AG10803 (cell line): ENCODE results near the gene UBC.
"Not testable (repeated sequence)": the region's sequence is repeated elsewhere in the genome, so short reads cannot be mapped to it uniquely, and the experiment has no call there.

ENCODE experiments used
- DNase-seq: peaks from one replicate; pipeline ENCODE4 v3.0.0; 2010; ENCODE audit warnings: low read depth
- H3K4me3 ChIP-seq: 2 replicates; pipeline ENCODE4 v1.5.1; 2011; ENCODE audit warnings: mild to moderate bottlenecking, low read length, control low read depth
- TF ChIP-seq, protein P1 (sequence below): conservative IDR thresholded peaks from 2 replicates; pipeline ENCODE4 v1.5.1; 2011; ENCODE audit warnings: mild to moderate bottlenecking, low read length, control low read depth, inconsistent platforms

UBC gene

DNA sequence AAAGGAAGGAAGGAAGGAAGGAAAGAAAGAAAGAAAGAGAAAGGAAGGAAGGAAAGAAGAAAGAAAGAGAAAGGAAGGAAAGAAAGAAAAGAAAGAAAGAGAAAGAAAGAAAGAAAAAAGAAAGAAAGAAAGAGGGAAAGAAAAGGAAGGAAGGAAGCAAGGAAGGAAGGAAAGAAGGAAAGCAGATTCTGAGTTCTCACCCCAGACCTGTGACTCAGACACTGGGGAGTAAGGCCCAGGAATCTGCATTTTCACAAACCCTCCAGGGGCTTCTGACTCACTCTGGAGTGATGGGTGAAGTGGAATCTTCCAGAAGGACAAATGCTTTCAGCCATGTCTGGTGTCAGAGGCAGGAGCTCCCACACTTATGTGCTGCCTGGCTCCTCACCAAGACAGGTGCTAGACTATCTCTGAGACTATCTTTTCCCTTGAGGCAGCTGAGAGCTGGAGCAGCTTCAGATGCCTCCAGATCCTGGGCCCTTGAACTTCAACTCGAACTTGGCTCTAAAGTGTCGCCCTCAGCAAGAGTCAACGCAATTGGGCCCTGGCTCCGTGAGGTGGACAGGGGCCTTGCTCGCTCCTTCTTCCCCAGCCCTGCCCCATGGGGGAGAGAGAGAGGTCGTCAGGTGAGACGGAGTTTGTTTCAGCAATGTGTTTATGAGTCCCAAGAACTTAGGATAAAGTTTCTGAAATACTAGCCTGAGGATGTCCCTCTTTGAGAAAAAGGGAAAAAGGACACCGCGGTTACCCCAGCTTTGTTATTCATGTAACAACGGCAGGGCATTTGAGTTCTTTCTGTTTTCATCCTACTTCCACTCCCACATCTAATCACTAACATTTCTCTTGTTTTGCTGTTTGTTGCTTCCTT is 31.0 kb downstream of the UBC start:
- H3K4me3 ChIP-seq: no peak overlapping the region
- DNase-seq: no peak
- TF ChIP-seq, protein P1, sequence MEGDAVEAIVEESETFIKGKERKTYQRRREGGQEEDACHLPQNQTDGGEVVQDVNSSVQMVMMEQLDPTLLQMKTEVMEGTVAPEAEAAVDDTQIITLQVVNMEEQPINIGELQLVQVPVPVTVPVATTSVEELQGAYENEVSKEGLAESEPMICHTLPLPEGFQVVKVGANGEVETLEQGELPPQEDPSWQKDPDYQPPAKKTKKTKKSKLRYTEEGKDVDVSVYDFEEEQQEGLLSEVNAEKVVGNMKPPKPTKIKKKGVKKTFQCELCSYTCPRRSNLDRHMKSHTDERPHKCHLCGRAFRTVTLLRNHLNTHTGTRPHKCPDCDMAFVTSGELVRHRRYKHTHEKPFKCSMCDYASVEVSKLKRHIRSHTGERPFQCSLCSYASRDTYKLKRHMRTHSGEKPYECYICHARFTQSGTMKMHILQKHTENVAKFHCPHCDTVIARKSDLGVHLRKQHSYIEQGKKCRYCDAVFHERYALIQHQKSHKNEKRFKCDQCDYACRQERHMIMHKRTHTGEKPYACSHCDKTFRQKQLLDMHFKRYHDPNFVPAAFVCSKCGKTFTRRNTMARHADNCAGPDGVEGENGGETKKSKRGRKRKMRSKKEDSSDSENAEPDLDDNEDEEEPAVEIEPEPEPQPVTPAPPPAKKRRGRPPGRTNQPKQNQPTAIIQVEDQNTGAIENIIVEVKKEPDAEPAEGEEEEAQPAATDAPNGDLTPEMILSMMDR: no peak

DNA sequence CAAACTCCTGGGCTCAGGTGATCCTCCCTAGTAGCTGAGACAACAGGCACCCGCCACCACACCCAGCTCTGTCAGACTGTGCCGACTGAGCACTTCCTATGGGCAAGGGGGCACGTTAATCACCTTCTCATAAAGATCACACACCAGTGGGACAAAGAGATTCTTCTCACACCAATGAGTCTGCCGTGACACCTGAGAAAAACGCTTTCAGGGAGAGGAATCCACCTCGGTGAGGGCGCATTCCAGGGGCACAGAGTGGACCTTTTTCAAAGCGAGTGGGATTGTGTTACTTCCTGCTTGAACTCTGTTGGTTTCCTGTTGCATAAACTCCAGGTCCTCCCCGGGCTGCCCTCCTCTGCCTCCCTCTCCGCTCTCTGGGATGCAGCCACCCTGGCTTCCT is 33.3 kb downstream of the UBC start:
- H3K4me3 ChIP-seq: no peak overlapping the region
- TF ChIP-seq, protein P1: no peak
- no peak for DNase-seq

DNA sequence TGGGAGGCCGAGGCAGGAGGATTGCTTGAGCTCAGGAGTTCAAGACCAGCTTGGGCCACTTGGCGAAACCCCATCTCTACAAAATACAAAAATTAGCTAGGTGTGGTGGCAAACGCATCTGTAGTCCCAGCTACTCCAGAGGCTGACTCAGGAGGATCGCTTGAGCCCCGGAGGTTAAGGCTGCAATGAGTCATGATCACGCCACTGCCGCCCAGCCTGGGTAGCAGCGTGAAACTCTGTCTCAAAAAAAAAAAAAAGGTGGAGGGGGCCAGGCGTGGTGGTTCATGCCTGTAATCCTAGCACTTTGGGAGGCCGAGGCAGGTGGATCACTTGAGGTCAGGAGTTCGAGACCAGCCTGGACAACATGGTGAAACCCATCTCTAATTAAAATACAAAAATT is 34.1 kb downstream of the UBC start:
- not testable (repeated sequence) for H3K4me3 ChIP-seq, DNase-seq

DNA sequence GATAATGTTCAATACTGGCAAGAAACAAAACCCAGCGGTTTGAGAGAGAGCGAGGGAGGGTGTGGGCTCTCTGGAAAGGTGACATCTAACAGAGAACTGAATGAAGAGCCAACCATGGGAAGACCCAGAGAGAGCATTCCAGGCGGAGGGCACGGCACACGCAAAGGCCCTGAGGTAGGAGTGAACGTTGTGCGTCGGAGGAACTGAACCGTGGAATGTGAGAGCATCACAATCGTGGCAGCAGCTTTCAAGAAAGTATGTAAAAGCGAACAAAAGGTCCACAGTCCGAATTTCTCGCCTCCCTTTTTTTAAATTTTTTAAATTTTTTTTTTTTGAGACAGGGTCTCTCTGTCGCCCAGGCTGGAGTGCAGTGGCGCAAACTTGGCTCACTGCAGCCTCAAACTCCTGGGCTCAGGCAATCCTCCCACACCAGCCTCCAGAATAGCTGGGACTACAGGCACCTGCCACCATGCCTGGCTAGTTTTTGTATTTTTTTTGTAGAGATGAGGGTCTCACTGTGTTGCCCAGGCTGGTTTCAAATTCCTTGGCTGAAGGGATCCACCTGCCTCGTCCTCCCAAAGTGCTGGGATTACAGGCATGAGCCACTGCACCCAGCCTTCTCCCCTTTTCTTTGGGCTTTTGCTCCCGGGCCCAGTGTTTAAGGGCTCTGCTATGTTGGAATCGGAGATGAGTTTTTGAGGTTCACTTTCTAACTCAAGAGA is 35.5 kb downstream of the UBC start:
- TF ChIP-seq, protein P1: no peak
- H3K4me3 ChIP-seq: no peak overlapping the region
- no peak for DNase-seq

DNA sequence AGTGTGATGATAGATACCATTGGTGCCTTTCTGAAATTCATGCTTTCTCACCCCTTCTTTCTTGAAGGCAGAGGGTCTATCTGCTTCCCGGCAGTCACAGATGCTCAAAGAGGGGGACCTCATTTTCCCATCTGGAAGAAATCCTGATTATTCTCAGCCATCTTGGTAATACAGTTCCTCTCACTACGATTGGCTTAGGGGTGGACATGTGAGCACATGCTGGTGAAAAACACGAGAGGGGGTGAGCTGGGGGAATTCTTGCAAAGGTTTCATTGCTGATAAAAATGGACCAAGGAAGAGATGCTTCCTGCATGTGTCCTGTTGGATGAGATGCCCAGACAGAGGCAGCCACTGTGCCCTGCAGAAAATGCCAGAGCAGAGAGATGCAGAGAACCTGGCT is 37.0 kb downstream of the UBC start:
- DNase-seq: no peak
- H3K4me3 ChIP-seq: no peak overlapping the region
- TF ChIP-seq, protein P1: no peak

DNA sequence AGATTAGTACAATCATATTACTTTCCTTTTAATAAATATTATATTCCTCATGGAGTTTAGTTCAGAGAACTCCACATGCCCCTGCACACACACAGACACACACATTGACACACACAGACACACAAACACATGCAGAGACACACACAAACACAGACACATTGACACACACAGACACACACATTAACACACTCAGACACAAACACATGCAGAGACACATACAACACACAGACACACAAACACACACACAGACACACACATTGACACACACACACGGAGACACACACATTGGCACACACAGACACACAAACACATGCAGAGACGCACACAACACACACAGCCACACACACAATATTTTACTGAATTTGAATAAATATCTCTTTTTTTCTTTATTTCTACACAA is 38.3 kb downstream of the UBC start:
- no peak for DNase-seq
- H3K4me3 ChIP-seq: no peak overlapping the region
- TF ChIP-seq, protein P1: no peak

DNA sequence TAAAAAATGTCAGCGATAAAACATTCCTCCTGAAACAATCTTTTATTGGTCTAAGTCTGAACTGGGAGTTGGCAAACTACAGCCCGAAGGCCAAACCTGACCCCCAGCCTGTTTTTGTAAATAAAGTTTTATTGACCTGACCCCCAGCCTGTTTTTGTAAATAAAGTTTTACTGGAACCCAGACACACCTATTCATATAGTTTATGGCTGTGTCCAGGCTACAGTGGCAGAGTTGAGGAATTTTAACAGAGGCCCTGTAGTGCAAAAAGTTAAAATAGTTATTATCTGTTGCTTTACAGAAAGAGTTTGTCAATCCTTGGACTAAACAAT is 38.7 kb downstream of the UBC start:
- no peak overlapping the region for H3K4me3 ChIP-seq
- TF ChIP-seq, protein P1: no peak
- no peak for DNase-seq
